ENCODE results near the gene NUDCD3.

Gene NUDCD3

DNA sequence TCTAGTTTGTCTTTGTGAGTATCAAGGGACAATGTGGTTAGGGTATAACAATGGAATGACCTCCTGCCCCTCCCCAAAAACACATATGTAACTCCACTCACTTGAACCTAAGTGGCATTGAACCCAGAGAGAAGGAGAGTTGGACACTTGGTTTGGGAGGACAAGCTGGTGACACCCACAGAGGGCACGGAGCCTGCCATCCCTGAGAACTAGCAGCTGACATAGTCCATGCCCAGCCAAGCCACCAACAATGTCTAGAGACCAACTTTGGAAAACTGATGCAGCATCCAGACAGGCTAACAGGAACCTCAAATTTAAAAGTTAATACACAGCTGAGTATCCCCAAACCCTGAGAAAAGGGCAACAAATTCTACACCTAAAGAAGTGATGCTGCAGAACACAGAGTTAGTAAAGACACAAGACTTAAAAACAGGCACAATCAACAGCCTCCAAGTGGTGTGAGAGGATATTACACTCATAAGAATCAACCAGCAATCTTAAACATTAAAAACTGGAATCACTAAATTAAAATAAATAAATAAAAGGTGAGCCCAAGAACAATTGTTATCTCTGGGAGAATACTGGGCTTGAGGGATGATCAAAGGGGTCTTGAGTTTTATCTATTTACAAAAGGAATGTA is 27.2 kb downstream of the NUDCD3 start:
- no peak for DNase-seq (ENCODE audit: low read depth)
- H3K4me3 ChIP-seq (ENCODE audit: low read depth, low read length): no peak overlapping the region
- TF ChIP-seq, protein P1, sequence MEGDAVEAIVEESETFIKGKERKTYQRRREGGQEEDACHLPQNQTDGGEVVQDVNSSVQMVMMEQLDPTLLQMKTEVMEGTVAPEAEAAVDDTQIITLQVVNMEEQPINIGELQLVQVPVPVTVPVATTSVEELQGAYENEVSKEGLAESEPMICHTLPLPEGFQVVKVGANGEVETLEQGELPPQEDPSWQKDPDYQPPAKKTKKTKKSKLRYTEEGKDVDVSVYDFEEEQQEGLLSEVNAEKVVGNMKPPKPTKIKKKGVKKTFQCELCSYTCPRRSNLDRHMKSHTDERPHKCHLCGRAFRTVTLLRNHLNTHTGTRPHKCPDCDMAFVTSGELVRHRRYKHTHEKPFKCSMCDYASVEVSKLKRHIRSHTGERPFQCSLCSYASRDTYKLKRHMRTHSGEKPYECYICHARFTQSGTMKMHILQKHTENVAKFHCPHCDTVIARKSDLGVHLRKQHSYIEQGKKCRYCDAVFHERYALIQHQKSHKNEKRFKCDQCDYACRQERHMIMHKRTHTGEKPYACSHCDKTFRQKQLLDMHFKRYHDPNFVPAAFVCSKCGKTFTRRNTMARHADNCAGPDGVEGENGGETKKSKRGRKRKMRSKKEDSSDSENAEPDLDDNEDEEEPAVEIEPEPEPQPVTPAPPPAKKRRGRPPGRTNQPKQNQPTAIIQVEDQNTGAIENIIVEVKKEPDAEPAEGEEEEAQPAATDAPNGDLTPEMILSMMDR (IDR thresholded peaks at IDR 0.05; ENCODE audit: low read depth, low read length, missing control alignments): peak; percentile 33

DNA sequence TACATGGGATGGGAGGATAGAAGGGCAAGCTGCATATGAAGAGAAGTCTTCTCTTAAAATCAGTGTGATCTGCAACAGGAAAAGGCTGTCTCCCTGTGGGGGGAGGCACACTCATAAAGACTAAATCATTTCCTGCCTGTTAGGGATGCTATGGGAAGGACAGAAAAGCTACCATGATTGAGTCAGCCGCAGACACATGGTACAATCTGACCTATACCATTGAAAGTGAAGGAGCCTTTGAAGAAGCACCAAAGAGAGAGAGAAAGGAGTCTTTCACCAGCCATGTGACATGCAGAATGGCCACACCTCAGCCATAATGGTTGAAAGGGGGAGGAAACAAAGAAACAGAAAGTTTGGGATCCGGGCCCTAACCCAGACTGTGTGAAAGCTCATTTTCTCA is 29.1 kb downstream of the NUDCD3 start:
- DNase-seq (ENCODE audit: low read depth): peak; percentile 21
- no peak overlapping the region; the same call in 1 of the 2 replicates for H3K4me3 ChIP-seq (ENCODE audit: low read depth, low read length)
- TF ChIP-seq, protein P1 (IDR thresholded peaks at IDR 0.05; ENCODE audit: low read depth, low read length, missing control alignments): no peak

DNA sequence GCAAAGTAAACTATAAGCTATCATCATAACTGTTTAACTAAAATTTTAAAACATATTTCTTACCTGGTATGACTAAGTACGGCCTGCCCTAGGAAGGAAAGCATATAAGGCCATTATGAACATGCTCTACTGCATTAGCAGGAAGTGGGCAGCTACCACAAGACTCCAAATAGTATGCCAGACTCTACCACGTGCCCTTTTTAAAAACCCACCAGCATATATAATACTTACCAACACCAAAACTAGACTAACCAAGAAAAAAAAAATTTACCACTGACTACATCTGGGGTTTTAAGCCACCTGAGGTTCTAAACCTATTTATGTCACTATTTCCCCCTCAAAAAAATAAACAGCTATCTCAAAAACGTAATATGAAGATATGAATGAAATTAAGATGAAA is 30.1 kb downstream of the NUDCD3 start:
- TF ChIP-seq, protein P1 (IDR thresholded peaks at IDR 0.05; ENCODE audit: low read depth, low read length, missing control alignments): no peak
- no peak overlapping the region; the same call in 1 of the 2 replicates for H3K4me3 ChIP-seq (ENCODE audit: low read depth, low read length)
- peak; percentile 84 for DNase-seq (ENCODE audit: low read depth)

DNA sequence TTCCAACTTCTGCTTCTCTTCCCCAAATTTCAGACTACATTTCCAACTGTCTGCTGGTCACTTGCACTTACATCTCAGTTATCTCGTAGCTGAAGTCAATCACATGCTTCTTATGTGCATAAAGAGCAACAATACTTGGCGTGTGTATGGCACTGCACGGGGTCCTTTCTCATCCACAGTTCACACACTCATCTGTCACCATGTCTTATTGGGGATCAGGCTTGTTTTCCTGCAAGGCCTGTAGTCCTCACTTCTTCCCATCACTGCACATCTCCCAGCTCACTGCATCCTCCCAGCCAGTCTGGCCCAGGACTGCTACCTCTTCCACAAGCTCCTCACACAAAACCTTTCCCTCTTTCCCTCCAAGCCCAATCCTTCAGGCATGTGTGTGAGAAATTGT is 35.3 kb downstream of the NUDCD3 start:
- H3K4me3 ChIP-seq (ENCODE audit: low read depth, low read length): no peak overlapping the region
- TF ChIP-seq, protein P1 (IDR thresholded peaks at IDR 0.05; ENCODE audit: low read depth, low read length, missing control alignments): no peak

DNA sequence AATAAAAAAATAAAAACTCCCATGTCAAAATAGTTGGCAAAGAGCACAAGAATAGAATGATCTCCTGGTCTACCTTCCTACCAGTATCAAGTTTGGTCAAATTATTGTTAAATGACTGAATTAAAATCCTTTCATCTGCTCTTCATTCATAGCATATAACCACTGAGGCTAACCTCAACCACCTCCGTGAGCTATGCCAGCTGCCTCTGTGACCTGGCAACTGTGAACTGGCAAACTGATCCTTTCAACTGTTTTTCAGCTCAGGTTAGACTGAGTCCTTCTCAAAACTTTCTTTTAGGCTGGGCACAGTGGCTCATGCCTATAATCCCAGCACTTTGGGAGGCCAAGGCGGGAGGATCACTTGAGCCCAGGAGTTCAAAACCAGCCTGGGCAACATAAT is 36.1 kb downstream of the NUDCD3 start:
- TF ChIP-seq, protein P1 (IDR thresholded peaks at IDR 0.05; ENCODE audit: low read depth, low read length, missing control alignments): no peak
- no peak for DNase-seq (ENCODE audit: low read depth)
- no peak overlapping the region for H3K4me3 ChIP-seq (ENCODE audit: low read depth, low read length)

More for the DNA sequence above, 35.3 kb downstream of the NUDCD3 start:
- no peak for DNase-seq (ENCODE audit: low read depth)

DNA sequence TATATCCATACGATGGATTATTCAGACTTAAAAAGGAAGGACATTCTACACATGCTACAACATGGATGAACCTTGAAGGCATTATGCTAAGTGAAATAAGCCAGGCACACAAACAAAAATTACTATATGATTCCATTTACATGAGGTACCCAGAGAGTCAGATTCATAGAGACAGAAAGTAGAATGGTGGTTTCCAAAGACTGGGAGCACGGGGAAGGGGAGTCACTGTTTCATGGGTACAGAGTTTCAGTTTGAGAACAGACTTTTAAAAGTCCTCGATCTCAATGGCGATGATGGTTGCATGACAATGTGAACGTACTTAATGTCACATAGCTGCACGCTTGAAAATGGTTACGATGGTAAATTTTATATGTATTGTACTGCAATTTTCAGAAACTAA is 39.3 kb downstream of the NUDCD3 start:
- DNase-seq (ENCODE audit: low read depth): no peak
- TF ChIP-seq, protein P1 (IDR thresholded peaks at IDR 0.05; ENCODE audit: low read depth, low read length, missing control alignments): no peak
- H3K4me3 ChIP-seq (ENCODE audit: low read depth, low read length): no peak overlapping the region

DNA sequence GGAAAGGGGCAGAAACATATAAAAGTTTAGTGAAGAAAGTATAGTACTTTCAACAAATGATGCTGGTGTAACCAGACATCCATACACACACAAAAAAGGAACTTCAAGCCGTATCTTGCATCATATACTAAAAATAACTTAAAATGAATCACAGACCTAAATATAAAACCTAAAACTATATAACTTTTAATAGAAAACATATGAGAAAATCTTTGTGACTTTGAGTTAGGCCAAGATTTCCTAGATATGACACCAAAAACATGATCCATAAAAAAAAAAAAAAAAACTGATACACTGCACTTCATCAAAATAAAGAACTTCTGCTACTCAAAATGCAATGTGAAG is 40.9 kb downstream of the NUDCD3 start:
- TF ChIP-seq, protein P1 (IDR thresholded peaks at IDR 0.05; ENCODE audit: low read depth, low read length, missing control alignments): no peak
- DNase-seq (ENCODE audit: low read depth): no peak
- no peak overlapping the region for H3K4me3 ChIP-seq (ENCODE audit: low read depth, low read length)
